H1 (cell line): ENCODE measurements around the gene NYAP2. TPM values are rescaled to one million over a fixed set of nuclear protein-coding genes. Genes with fewer than 3 reads are reported as not detected.

ENCODE experiments used
- CTCF ChIA-PET: fragments of 300-600 bp; sonication (Branson Sonifier 250); formaldehyde crosslinking; loops from one replicate; lab custom pipeline; 2021; ENCODE audit not compliant: partially characterized antibody; lab: Charles Lee
- POLR2A ChIA-PET: fragments of 300-600 bp; sonication (Branson Sonifier 250); formaldehyde crosslinking; loops from one replicate; lab custom pipeline; 2021; ENCODE audit warnings: inconsistent platforms; ENCODE audit not compliant: partially characterized antibody; lab: Charles Lee
- DNase-seq, 2 experiments: peaks; one replicate each; pipeline versions ENCODE4 v3.0.0 to v3.0.0-alpha.2; 2010 to 2022; ENCODE audit warnings: low spot score in 2 of 2, low read depth in 1 of 2, mixed read lengths in 1 of 2
- FAIRE-seq: peaks from 2 replicates; lab custom pipeline; 2011; peaks lifted over from hg19 to GRCh38; lab: Jason Lieb, UNC
- H2AFZ ChIP-seq: 2 replicates; pipeline ENCODE4 v1.8.1; 2012; ENCODE audit warnings: low read length, inconsistent platforms
- H2AK5ac ChIP-seq: 2 replicates; pipeline ENCODE4 v1.6.1; 2013; ENCODE audit warnings: low read depth, low read length
- H2BK120ac ChIP-seq: replicated peaks from 2 replicates; pipeline ENCODE3; 2013; ENCODE audit warnings: low read depth, low read length, inconsistent platforms
- H2BK12ac ChIP-seq: 2 replicates; pipeline ENCODE4 v1.6.1; 2013; ENCODE audit warnings: low read depth, low read length
- H2BK15ac ChIP-seq: 2 replicates; pipeline ENCODE4 v1.6.1; 2013; ENCODE audit warnings: low read length
- H2BK20ac ChIP-seq: 2 replicates; pipeline ENCODE4 v1.6.1; 2013; ENCODE audit warnings: low read length
- H2BK5ac ChIP-seq: 2 replicates; pipeline ENCODE4 v1.6.1; 2013; ENCODE audit warnings: low read depth, low read length
- H3K14ac ChIP-seq: 2 replicates; pipeline ENCODE4 v1.6.1; 2013; ENCODE audit warnings: inconsistent platforms; ENCODE audit not compliant: insufficient read length
- H3K18ac ChIP-seq: 2 replicates; pipeline ENCODE4 v1.6.1; 2013; ENCODE audit warnings: low read length; ENCODE audit errors: extremely low read depth
- H3K23ac ChIP-seq: 2 replicates; pipeline ENCODE4 v1.6.1; 2013; ENCODE audit warnings: inconsistent platforms; ENCODE audit not compliant: insufficient read length
- H3K23me2 ChIP-seq: 2 replicates; pipeline ENCODE4 v1.6.1; 2013; ENCODE audit warnings: low read depth, low read length
- H3K27ac ChIP-seq: 2 replicates; pipeline ENCODE4 v1.6.1; 2011; ENCODE audit warnings: low read depth, low read length, inconsistent platforms
- H3K27me3 ChIP-seq, 4 experiments: replicated peaks in 1 of 4; 1 replicate in 1 of 4; 2 replicates in 3 of 4; pipeline versions ENCODE4 v1.6.1 to v1.8.1; 2011 to 2013; ENCODE audit warnings: low read length in 3 of 4, mild to moderate bottlenecking in 3 of 4, inconsistent platforms in 2 of 4, mixed read lengths in 2 of 4, moderate library complexity in 1 of 4; ENCODE audit not compliant: control insufficient read depth in 3 of 4, insufficient read depth in 3 of 4; ENCODE audit errors: extremely low read depth in 1 of 4
- H3K36me3 ChIP-seq, 4 experiments: 2 replicates each; pipeline versions ENCODE4 v1.6.1 to v1.8.1; 2011 to 2013; ENCODE audit warnings: mild to moderate bottlenecking in 4 of 4, low read length in 3 of 4, moderate library complexity in 2 of 4, control low read depth in 1 of 4, inconsistent platforms in 1 of 4; ENCODE audit not compliant: insufficient read depth in 4 of 4, control insufficient read depth in 2 of 4
- H3K4ac ChIP-seq: replicated peaks from 2 replicates; pipeline ENCODE3; 2013; ENCODE audit warnings: low read length, low read depth, mixed read lengths, inconsistent platforms; ENCODE audit not compliant: insufficient read length
- H3K4me1 ChIP-seq, 4 experiments: replicated peaks in 1 of 4; 1 replicate in 1 of 4; 2 replicates in 3 of 4; pipeline versions ENCODE4 v1.6.1 to v1.8.1; 2011 to 2013; ENCODE audit warnings: low read length in 3 of 4, inconsistent platforms in 2 of 4, mixed read lengths in 1 of 4; ENCODE audit not compliant: insufficient read depth in 4 of 4, control insufficient read depth in 3 of 4
- H3K4me2 ChIP-seq, 2 experiments: 2 replicates each; pipeline versions ENCODE4 v1.6.1 to v1.8.1; 2011 to 2013; ENCODE audit warnings: low read depth in 2 of 2, low read length in 2 of 2, control low read depth in 1 of 2, inconsistent platforms in 1 of 2, mild to moderate bottlenecking in 1 of 2; ENCODE audit not compliant: insufficient read depth in 1 of 2
- H3K4me3 ChIP-seq, 4 experiments: fragments of 200-600, 300-600 bp in 1 of 4; sonication (generic), shearing (Covaris generic), sonication (Bioruptor Twin) in 1 of 4; 2 replicates each; pipeline versions ENCODE4 v1.5.1 to v1.8.1; 2011 to 2016; ENCODE audit warnings: low read length in 4 of 4, low read depth in 3 of 4, control low read depth in 2 of 4, inconsistent platforms in 2 of 4, mild to moderate bottlenecking in 2 of 4, mixed read lengths in 1 of 4, moderate library complexity in 1 of 4; ENCODE audit not compliant: insufficient read depth in 2 of 4; ENCODE audit errors: extremely low read depth in 1 of 4
- H3K56ac ChIP-seq: replicated peaks from 2 replicates; pipeline ENCODE3; 2013; ENCODE audit warnings: low read depth, mild to moderate bottlenecking, mixed read lengths, low read length, inconsistent platforms; ENCODE audit not compliant: insufficient read length
- H3K79me1 ChIP-seq: 2 replicates; pipeline ENCODE4 v1.6.1; 2013; ENCODE audit warnings: low read depth, low read length, control low read depth
- H3K79me2 ChIP-seq, 2 experiments: 2 replicates each; pipeline versions ENCODE4 v1.6.1 to v1.8.1; 2012 to 2013; ENCODE audit warnings: low read length in 2 of 2, mild to moderate bottlenecking in 2 of 2, inconsistent platforms in 1 of 2; ENCODE audit not compliant: insufficient read depth in 2 of 2, control insufficient read depth in 1 of 2
- H3K9ac ChIP-seq, 4 experiments: replicated peaks in 1 of 4; 1 replicate in 1 of 4; 2 replicates in 3 of 4; pipeline versions ENCODE4 v1.6.1 to v1.8.1; 2011 to 2013; ENCODE audit warnings: low read depth in 3 of 4, low read length in 3 of 4, control low read depth in 2 of 4, mild to moderate bottlenecking in 2 of 4, moderate library complexity in 2 of 4, inconsistent platforms in 1 of 4; ENCODE audit errors: extremely low read depth in 1 of 4
- H3K9me3 ChIP-seq, 2 experiments: 2 replicates each; pipeline versions ENCODE4 v1.6.1 to v1.8.1; 2012 to 2013; ENCODE audit warnings: mild to moderate bottlenecking in 2 of 2, moderate library complexity in 2 of 2, control low read depth in 1 of 2, inconsistent platforms in 1 of 2, low read depth in 1 of 2, low read length in 1 of 2, mixed read lengths in 1 of 2; ENCODE audit not compliant: insufficient read depth in 2 of 2
- H4K20me1 ChIP-seq, 2 experiments: replicated peaks in 1 of 2; 2 replicates each; pipeline versions ENCODE3 to v1.8.1; 2011 to 2013; ENCODE audit warnings: inconsistent platforms in 2 of 2, low read length in 2 of 2, mild to moderate bottlenecking in 1 of 2; ENCODE audit not compliant: insufficient read depth in 2 of 2, control insufficient read depth in 1 of 2
- H4K5ac ChIP-seq: 2 replicates; pipeline ENCODE4 v1.6.1; 2013; ENCODE audit warnings: low read length, low read depth, mixed read lengths, inconsistent platforms; ENCODE audit not compliant: insufficient read length
- H4K8ac ChIP-seq: 2 replicates; pipeline ENCODE4 v1.8.0; 2013; ENCODE audit warnings: mild to moderate bottlenecking, moderate library complexity, low read length, inconsistent platforms; ENCODE audit not compliant: insufficient read depth; ENCODE audit errors: extremely low read depth
- H4K91ac ChIP-seq: replicated peaks from 2 replicates; pipeline ENCODE3; 2013; ENCODE audit warnings: low read length, mixed read lengths, inconsistent platforms; ENCODE audit not compliant: insufficient read length
- WGBS, 2 experiments: shearing (Covaris generic) in 1 of 2; methylation state at CpG; one replicate each; pipeline versions ENCODE4 v1.1.6 to v1.1.7; 2013 to 2015; ENCODE audit warnings: low lambda C conversion rate in 2 of 2, mixed read lengths in 2 of 2, inconsistent platforms in 1 of 2, low coverage in 1 of 2, missing lambda C conversion rate in 1 of 2; ENCODE audit not compliant: insufficient replicate concordance in 2 of 2, insufficient coverage in 1 of 2, insufficient read length in 1 of 2; ENCODE audit errors: extremely low coverage in 1 of 2, missing lambda C conversion rate in 1 of 2; 5-methylcytosine and 5-hydroxymethylcytosine counted together
- polyA plus RNA-seq, 7 experiments: library from polyadenylated mRNA; depleted of rRNA in 3 of 7; stranded (reverse) in 5 of 7; unstranded in 2 of 7; fragments of >200 nt in 5 of 7; fragments of 200-250 nt in 2 of 7; gene quantifications; 1 replicate in 5 of 7; 2 replicates in 1 of 7; 4 replicates in 1 of 7; pipeline versions ENCODE4 v1.2.1 to v1.2.3, GENCODE V29; 2011 to 2013; ENCODE audit warnings: missing spikeins in 2 of 7, mixed read lengths in 2 of 7
- total RNA-seq: library from RNA; stranded (reverse); fragmentation: NEBNext Ultra II Directional; extraction: Animal tissue kit (Norgen Biotek cat#: 25700); gene quantifications from 2 replicates; pipeline ENCODE4 v1.2.1, GENCODE V29; 2021

Gene NYAP2
- total and polyA plus RNA-seq, 2 of the 8 experiments (the other 6 are each of a cell fraction or from before 2014, with no cell fraction given) = not detected

DNA sequence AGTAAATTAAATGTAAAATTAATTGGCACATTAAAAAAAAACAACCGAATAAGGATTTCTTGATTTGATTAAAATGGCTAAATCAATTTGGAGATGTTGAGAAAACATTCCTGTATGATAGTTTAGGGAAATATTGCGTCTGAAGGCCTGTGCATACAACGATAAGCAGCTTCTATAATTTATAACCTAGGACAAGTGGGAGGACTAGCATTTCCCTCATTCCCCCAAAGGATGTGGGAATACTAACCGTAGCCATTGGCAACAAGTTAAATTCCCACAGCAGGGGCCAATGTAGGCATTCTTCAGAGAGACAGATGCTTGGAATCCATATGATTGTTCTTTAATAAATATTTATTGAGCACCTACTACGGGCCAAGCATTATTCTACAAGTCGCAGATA is 134.5 kb downstream of the NYAP2 start:
- H3K4me2 ChIP-seq = no peak overlapping the region
- peaks cover 0 to 4% of the 10 kb centered on the region in 2 experiments; a peak in 1 of 4 replicates for H3K9me3 ChIP-seq
- H3K23ac ChIP-seq = no peak overlapping the region
- H2BK120ac ChIP-seq = no peak overlapping the region
- no peaks in the 10 kb centered on the region for H4K20me1 ChIP-seq
- WGBS, 2 experiments = 94% methylated on average over 6 of the region's 6 CpGs; no CpG with 5 or more reads in 1 of the 2 experiments
- no peak overlapping the region for H3K9ac ChIP-seq
- no peak overlapping the region for H3K18ac ChIP-seq
- H4K5ac ChIP-seq = no peak overlapping the region
- no peak overlapping the region for H4K91ac ChIP-seq
- H3K56ac ChIP-seq = no peak overlapping the region
- no peak overlapping the region for H2AFZ ChIP-seq
- H3K27ac ChIP-seq = no peak overlapping the region
- DNase-seq (no peak), FAIRE-seq (no peak)
- H3K79me1 ChIP-seq = no peaks in the 10 kb centered on the region
- ChIA-PET POLR2A (no interaction called here), CTCF (no interaction called here)
- H4K8ac ChIP-seq = no peak overlapping the region
- no peak overlapping the region for H2BK20ac ChIP-seq
- H3K4me1 ChIP-seq = no peaks in the 10 kb centered on the region
- H2AK5ac ChIP-seq = no peak overlapping the region
- H3K36me3 ChIP-seq = no peaks in the 10 kb centered on the region
- no peaks in the 10 kb centered on the region for H3K79me2 ChIP-seq
- no peak overlapping the region for H2BK5ac ChIP-seq
- H3K27me3 ChIP-seq = no peaks in the 10 kb centered on the region
- no peak overlapping the region for H3K14ac ChIP-seq
- no peaks in the 10 kb centered on the region for H3K23me2 ChIP-seq
- no peak overlapping the region for H2BK15ac ChIP-seq
- no peak overlapping the region for H2BK12ac ChIP-seq
- no peak overlapping the region for H3K4me3 ChIP-seq
- no peak overlapping the region for H3K4ac ChIP-seq
